GM12875 (cell line): ENCODE data around the gene STEEP1.
A peak's percentile ranks its signal among the peaks of the same experiment; 100 is the strongest.
"Not testable (repeated sequence)": the region's sequence is repeated elsewhere in the genome, so short reads cannot be mapped to it uniquely, and the experiment has no call there.

Experiments
- H3K4me3 ChIP-seq: one replicate; pipeline ENCODE4 v1.5.1; 2011; ENCODE audit warnings: low read depth, low read length, control low read depth
- TF ChIP-seq, protein P1 (sequence below): IDR thresholded peaks from 2 replicates; pipeline ENCODE4 v1.5.1; 2011; ENCODE audit warnings: low read depth, mild to moderate bottlenecking, control low read depth, inconsistent platforms, low read length, moderate library complexity, borderline replicate concordance; ENCODE audit not compliant: insufficient read depth

STEEP1 gene

DNA sequence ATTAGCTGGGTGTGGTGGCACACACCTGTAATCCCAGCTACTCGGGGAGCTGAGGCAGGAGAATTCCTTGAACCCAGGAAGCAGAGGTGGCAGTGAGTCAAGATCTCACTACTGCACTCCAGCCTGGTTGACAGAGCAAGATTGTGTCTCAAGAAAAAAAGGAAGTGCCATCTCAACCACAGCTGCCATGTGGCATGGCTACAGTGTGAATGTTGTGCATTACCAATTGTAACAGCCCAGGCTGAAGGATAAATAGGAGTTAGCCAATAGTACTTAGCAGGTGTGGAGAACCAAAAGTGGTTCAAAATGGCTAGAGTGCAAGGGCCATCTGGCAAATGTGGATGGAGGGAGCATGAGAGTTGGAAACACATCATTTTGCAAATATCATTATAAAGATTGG lies 68.0 kb downstream of the STEEP1 start:
- TF ChIP-seq, protein P1, sequence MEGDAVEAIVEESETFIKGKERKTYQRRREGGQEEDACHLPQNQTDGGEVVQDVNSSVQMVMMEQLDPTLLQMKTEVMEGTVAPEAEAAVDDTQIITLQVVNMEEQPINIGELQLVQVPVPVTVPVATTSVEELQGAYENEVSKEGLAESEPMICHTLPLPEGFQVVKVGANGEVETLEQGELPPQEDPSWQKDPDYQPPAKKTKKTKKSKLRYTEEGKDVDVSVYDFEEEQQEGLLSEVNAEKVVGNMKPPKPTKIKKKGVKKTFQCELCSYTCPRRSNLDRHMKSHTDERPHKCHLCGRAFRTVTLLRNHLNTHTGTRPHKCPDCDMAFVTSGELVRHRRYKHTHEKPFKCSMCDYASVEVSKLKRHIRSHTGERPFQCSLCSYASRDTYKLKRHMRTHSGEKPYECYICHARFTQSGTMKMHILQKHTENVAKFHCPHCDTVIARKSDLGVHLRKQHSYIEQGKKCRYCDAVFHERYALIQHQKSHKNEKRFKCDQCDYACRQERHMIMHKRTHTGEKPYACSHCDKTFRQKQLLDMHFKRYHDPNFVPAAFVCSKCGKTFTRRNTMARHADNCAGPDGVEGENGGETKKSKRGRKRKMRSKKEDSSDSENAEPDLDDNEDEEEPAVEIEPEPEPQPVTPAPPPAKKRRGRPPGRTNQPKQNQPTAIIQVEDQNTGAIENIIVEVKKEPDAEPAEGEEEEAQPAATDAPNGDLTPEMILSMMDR, result no peak
- no peak overlapping the region for H3K4me3 ChIP-seq

DNA sequence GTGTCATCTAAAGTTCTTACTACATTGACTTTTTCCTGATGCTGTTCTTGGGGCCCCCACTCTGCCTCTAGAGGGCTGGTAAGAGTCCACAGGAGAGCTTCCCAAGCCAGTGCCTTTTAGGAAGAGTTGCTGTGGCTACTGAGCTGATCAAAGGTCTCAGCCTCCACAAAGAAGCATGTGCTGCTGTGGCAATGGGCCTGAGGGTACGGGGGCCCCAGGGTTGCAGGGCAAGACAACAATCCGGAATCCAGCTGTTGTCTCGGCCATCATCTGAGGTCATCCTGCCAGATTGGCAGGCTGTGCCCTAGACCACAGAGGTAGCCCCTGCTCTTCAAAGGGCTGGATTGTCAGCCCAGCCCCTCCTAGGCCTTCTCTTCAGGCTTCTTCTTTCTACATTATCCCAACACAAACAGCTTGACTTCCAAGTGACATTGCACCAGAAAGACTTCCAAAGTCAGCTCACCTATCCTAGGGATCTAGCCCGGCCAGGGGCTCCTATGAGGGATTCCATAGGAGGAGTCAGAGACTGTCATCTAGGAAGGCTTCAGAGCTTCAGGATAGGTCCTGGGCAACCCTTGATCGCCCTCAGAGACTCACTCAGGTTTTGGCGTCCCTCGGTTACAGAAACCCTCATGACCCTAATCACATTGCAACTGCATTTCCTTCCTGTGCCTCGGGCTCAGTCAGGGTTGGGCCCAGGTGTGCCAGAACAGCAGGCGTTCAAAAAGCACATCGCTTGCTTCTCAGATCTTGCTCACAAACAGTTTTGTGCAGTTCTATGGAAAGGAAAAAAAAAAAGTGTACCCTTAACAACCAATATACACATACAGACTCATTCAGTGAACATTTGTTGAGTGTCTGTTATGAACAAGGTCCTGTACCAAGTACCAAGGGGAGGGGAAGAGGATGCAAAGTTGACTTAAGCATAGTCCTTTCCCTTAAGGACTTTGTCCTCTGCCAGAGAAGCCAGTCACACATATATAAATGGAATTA lies 69.2 kb downstream of the STEEP1 start:
- TF ChIP-seq, protein P1, result no peak
- no peak overlapping the region for H3K4me3 ChIP-seq

DNA sequence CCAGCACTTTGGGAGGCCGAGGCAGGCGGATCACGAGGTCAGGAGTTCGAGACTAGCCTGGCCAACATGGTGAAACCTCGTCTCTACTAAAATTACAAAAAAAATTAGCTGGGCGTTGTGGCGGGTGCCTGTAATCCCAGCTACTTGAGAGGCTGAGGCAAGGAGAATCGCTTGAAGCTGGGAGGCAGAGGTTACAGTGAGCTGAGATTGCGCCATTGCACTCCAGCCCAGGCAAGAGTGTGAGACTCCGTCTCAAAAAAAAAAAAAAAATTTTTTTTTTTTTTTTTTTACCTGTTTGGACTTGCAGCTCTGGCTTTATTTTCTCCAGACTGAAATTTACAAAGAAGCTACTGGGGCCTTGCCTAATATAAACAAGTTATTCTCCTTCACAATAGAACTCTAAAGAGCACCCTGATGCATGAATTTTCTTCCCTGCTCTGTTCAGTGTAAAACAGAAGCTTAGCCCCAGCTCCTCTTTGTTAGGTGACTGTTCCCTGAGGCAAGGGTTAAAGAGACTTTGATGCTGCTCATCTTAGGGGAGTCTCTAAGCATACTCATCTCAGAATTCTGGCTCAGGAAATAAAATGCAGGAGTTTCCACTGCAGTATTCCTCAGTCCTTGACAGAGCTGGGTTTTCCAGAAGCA lies 71.2 kb downstream of the STEEP1 start:
- not testable (repeated sequence) for H3K4me3 ChIP-seq

DNA sequence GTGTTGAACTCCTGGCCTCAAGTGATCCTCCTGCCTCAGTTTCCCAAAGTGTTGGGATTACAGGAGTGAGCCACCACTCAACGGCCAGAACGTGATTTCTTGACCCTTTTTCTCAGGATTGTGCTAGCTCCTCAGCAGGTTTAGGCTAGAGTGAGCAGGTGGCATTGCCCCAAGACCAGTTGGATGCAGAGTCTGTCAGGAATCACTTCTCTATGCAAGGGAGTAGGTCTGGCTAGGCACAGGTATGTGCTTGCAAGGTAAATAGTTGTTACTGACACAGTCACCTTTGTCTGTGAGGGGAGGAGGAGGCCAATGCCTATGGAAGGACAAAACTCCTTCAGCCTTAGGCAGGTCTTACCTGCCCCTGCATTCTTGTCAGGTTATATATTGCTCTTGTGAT lies 72.7 kb downstream of the STEEP1 start:
- no peak overlapping the region for H3K4me3 ChIP-seq
- TF ChIP-seq, protein P1, result no peak

DNA sequence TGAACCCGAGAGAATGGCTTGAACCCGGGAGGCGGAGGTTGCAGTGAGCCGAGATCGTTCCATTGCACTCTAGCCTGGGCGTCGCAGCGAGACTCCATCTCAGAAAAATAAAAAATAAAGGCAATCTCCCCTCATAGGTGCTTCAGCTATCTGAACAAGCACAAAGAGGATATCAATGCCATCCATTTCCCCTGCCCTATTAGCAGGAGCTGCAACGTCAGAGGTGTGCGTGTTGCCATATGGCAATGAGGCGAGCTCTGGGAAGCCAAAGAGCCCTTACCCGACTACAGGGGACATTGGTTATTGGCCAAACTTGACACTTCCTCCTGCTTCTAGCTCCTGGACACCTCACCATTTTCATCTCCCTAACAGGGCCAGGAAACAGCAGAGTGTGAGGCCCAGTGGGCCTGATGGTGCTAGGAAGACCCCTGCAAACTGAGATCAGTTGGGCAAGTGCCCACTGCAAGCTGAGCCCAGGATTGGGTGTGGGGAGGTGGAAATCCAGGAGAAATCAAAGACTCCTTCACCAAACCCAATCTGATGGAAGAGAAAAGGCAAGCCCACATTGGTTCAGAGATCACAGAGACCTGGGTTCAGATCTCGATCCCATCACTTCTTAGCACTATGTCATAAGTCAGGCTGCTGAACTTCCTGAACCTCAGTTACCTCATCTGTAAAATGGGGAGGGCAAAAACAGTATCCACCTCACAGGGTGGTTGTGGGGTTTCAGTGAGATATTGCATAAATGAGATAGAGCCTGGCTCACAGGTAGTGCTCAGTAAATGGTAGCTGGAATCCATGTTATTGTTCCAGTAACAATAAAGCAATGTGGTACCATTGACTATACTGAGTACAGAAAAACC lies 75.8 kb downstream of the STEEP1 start:
- TF ChIP-seq, protein P1, result no peak
- no peak overlapping the region for H3K4me3 ChIP-seq

DNA sequence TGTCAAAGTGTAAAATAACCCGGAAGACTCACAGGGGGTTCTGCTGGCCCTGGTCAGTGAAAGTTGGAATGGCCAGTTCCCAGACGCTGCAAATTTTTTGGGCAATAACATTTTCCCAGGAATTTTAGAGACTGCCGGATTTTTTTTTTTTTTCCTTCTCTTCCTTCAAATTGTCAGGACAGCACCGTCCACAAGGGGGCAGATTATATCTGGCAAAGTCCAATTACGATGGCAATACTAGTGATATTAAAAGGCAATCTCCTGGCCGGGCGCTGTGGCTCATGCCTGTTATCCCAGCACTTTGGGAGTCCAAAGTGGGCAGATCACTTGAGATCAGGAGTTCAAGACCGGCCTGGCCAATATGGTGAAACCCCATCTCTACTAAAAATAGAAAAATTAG lies 76.5 kb downstream of the STEEP1 start:
- TF ChIP-seq, protein P1, result peak; percentile 49

More for the DNA sequence above, 76.5 kb downstream of the STEEP1 start:
- no peak overlapping the region for H3K4me3 ChIP-seq
